ENCODE data around the gene RASAL2.

The RASAL2 gene

GRCh38 chr1:178470411-178470960 is 376.6 kb downstream of the RASAL2 start:
- DNase-seq, result no peak

- no peak for DNase-seq
Observed at GRCh38 chr1:178472531-178472930, 378.6 kb downstream of the RASAL2 start.

GRCh38 chr1:178477373-178477772 is 383.5 kb downstream of the RASAL2 start:
- no peak for DNase-seq

GRCh38 chr1:178477841-178478240 is 383.9 kb downstream of the RASAL2 start:
- no peak for DNase-seq

- DNase-seq, result no peak
Observed at GRCh38 chr1:178483251-178483957, 389.5 kb downstream of the RASAL2 start.

- no peak for DNase-seq
Observed at GRCh38 chr1:178484698-178485225, 390.9 kb downstream of the RASAL2 start.

GRCh38 chr1:178485541-178485981 is 391.7 kb downstream of the RASAL2 start:
- no peak for DNase-seq

GRCh38 chr1:178486100-178487069 is 392.5 kb downstream of the RASAL2 start:
- no peak for DNase-seq

GRCh38 chr1:178487070-178487615 is 393.2 kb downstream of the RASAL2 start:
- no peak for DNase-seq

GRCh38 chr1:178488393-178488792 is 394.5 kb downstream of the RASAL2 start:
- no peak for DNase-seq

- DNase-seq, result no peak
Observed at GRCh38 chr1:178489399-178489798, 395.5 kb downstream of the RASAL2 start.

- DNase-seq, result no peak
Observed at GRCh38 chr1:178490136-178490535, 396.2 kb downstream of the RASAL2 start.

- no peak for DNase-seq
Observed at GRCh38 chr1:178490967-178491366, 397.1 kb downstream of the RASAL2 start.

- DNase-seq, result no peak
Observed at GRCh38 chr1:178491721-178492120, 397.8 kb downstream of the RASAL2 start.

- no peak for DNase-seq
Observed at GRCh38 chr1:178492341-178492740, 398.4 kb downstream of the RASAL2 start.

- DNase-seq, result no peak
Observed at GRCh38 chr1:178493301-178493741, 399.4 kb downstream of the RASAL2 start.

GRCh38 chr1:178494569-178494971 is 400.7 kb downstream of the RASAL2 start:
- DNase-seq, result no peak

GRCh38 chr1:178495158-178495557 is 401.3 kb downstream of the RASAL2 start:
- no peak for DNase-seq

- DNase-seq, result no peak
Observed at GRCh38 chr1:178495741-178496409, 402.0 kb downstream of the RASAL2 start.

- DNase-seq, result no peak
Observed at GRCh38 chr1:178496410-178497135, 402.7 kb downstream of the RASAL2 start, which contains the start of gene CLEC20A. Gene CLEC20A, minus strand, starts transcription at chr1:178496964. Its CDS starts 25 bp downstream, at chr1:178496939.

GRCh38 chr1:178497903-178498478 is 404.1 kb downstream of the RASAL2 start:
- DNase-seq, result no peak

Measured in activated CD4-positive, alpha-beta T cell treated with anti-CD3 and anti-CD28 coated beads, Interleukin-2, amount 50 U/mL, for 48 hours (primary cell).